Heart left ventricle (tissue), 16 donors: Measurements from ENCODE around the gene C2orf81. TPM values are rescaled to one million over a fixed set of nuclear protein-coding genes. Genes with fewer than 3 reads are reported as not detected.

ENCODE experiments used
- ATAC-seq, 4 donors: fragments of 200-7000 bp; cut with Tn5 transposase; one replicate each; pipeline ENCODE4 v1.9.1; 2020 to 2022; ENCODE audit warnings: moderate library complexity in 4 of 4, mild to moderate bottlenecking in 3 of 4, moderate number of reproducible peaks in 1 of 4
- DNase-seq, 5 donors: peaks; one replicate each; pipeline ENCODE4 v3.0.0-alpha.2; 2020
- H3K27ac ChIP-seq, 12 donors: fragments of 200-600 bp; sonication (generic) in 4 of 12; one replicate each; pipeline versions ENCODE4 v1.5.0 to v1.8.0; 2016 to 2022; ENCODE audit warnings: mild to moderate bottlenecking in 2 of 12
- H3K27me3 ChIP-seq, 9 donors: fragments of 200-600 bp; sonication (generic) in 2 of 9; one replicate each; pipeline versions ENCODE4 v1.5.1 to v1.8.0; 2016 to 2022; ENCODE audit warnings: mild to moderate bottlenecking in 3 of 9
- H3K36me3 ChIP-seq, 9 donors: fragments of 200-600 bp; sonication (generic) in 2 of 9; one replicate each; pipeline versions ENCODE4 v1.5.0 to v1.8.0; 2018 to 2022; ENCODE audit warnings: mild to moderate bottlenecking in 2 of 9
- H3K4me1 ChIP-seq, 12 donors: fragments of 200-600 bp; sonication (generic) in 4 of 12; one replicate each; pipeline versions ENCODE4 v1.5.0 to v1.8.0; 2016 to 2022; ENCODE audit warnings: mild to moderate bottlenecking in 3 of 12
- H3K4me3 ChIP-seq, 12 donors: fragments of 200-600 bp; sonication (generic) in 4 of 12; one replicate each; pipeline versions ENCODE4 v1.5.0 to v1.8.0; 2017 to 2022; ENCODE audit warnings: mild to moderate bottlenecking in 9 of 12, moderate library complexity in 4 of 12
- H3K9me3 ChIP-seq, 12 donors: fragments of 200-600 bp; sonication (generic) in 4 of 12; one replicate each; pipeline versions ENCODE4 v1.5.0 to v1.8.0; 2016 to 2022; ENCODE audit warnings: mild to moderate bottlenecking in 1 of 12
- CTCF ChIP-seq, 12 donors: fragments of 200-600 bp; sonication (generic) in 4 of 12; IDR thresholded peaks; one replicate each; pipeline versions ENCODE4 v1.5.0 to v1.8.0; 2018 to 2022; ENCODE audit warnings: antibody characterized with exemption in 12 of 12, mild to moderate bottlenecking in 5 of 12
- POLR2A ChIP-seq, 2 donors: fragments of 450-650 bp; IDR thresholded peaks; one replicate each; pipeline ENCODE4 v1.6.1; 2017; ENCODE audit warnings: antibody characterized with exemption in 2 of 2, mild to moderate bottlenecking in 2 of 2, moderate library complexity in 2 of 2
- WGBS, 4 donors: extraction: QIAGEN DNeasy Blood & Tissue Kit in 2 of 4; methylation state at CpG; one replicate each; pipeline versions ENCODE4 v1.1.5 to v1.1.7; 2013 to 2018; 5-methylcytosine and 5-hydroxymethylcytosine counted together
- intact Hi-C, 10 donors: fragments of 100-400 bp; cut with DNase I; formaldehyde crosslinking; loops; one replicate each; pipeline versions ENCODE4 v1.11.1 to v1.14.2; 2022
- polyA plus RNA-seq, 2 donors: library from polyadenylated mRNA; stranded (reverse); fragments of 200-250 nt; gene quantifications; one replicate each; pipeline ENCODE4 v1.2.3, GENCODE V29; 2013
- total RNA-seq, 9 donors: library from RNA; depleted of rRNA in 2 of 9; stranded (reverse); fragments of >200 nt in 2 of 9; fragmentation: NEBNext Ultra II Directional in 3 of 9; extraction: Animal tissue kit (Norgen Biotek cat#: 25700) in 3 of 9; gene quantifications; one replicate each; pipeline versions ENCODE4 v1.1.0 to v1.2.4, GENCODE V29; 2016 to 2023
- donor health status: ischemic (EF 13 %, LVEDD 7.1; RV severe dilation, severe dysfunction).
- donor health status: healthy with polysubstance abuse.
- donor health status: DM: no; HTN: yes; CAD: no.
- donor health status: DM: no; HTN: no; CAD: no.
- donor health status: ischemic (EF 25% LVEDD 6.9; RV normal size, moderate dysfunction).
- donor health status: ischemic (EF 25% LVEDD 5.7; RV mildly dilated, moderate dysfunction).
- donor health status: healthy.
- donor health status: DM: yes; HTN: yes; CAD: no.
- donor health status: ischemic (EF 35%, LVEDD 5.7; RV mildly dilated, moderate dysfunction).
- donor health status: nonischemic (EF 11% LVEDD 7.7; RV severe dilation, severe dysfunction).
- donor health status: DM: yes; HTN: yes; CAD: no.
- donor health status: PGD.
- donor health status: ischemic (EF 29% LVEDD 5.4; RV normal size, mild dysfunction).
- donor health status: nonischemic (EF 23%, LVEDD 6.1; RV moderate dilation, normal function).

C2orf81 gene
- total and polyA plus RNA-seq, 11 donors, result 0.48 to 2.3 (median 0.86) TPM

GRCh38 chr2:74371421-74371820, 50.0 kb downstream of the C2orf81 start:
- ATAC-seq (no peak), DNase-seq (no peak)
- Histone ChIP-seq H3K27ac (no peak overlapping the region), H3K4me1 (peaks cover 4 to 38% (median 27%) of the 10 kb centered on the region in 12 donors), H3K27me3 (no peaks in the 10 kb centered on the region), H3K36me3 (peaks cover 13 to 78% (median 59%) of the 10 kb centered on the region in 9 donors), H3K9me3 (no peaks in the 10 kb centered on the region), H3K4me3 (no peak overlapping the region)
- intact Hi-C loops, result no loop called here
- 97 to 100% (median 98%) methylated on average over 9 of the region's 9 CpGs for WGBS, 4 donors
- TF ChIP-seq CTCF (IDR thresholded peaks at IDR 0.05) (no peak), POLR2A (IDR thresholded peaks at IDR 0.05) (no peak)

- DNase-seq (no peak), ATAC-seq (no peak)
- Histone ChIP-seq H3K27ac (no peak overlapping the region), H3K27me3 (no peaks in the 10 kb centered on the region), H3K4me1 (peaks cover 4 to 39% (median 26%) of the 10 kb centered on the region in 12 donors), H3K9me3 (no peaks in the 10 kb centered on the region), H3K4me3 (no peak overlapping the region), H3K36me3 (peaks cover 13 to 79% (median 66%) of the 10 kb centered on the region in 9 donors)
- WGBS, 4 donors, result 96 to 99% (median 97%) methylated on average over 7 of the region's 7 CpGs
- TF ChIP-seq CTCF (IDR thresholded peaks at IDR 0.05) (no peak), POLR2A (IDR thresholded peaks at IDR 0.05) (no peak)
- intact Hi-C loops, result no loop called here
Measured at GRCh38 chr2:74369976-74370375, 51.4 kb downstream of the C2orf81 start.

- 93 to 100% (median 95%) methylated on average over 3 to 5 of the region's 5 CpGs for WGBS, 4 donors
- Histone ChIP-seq H3K27ac (no peak overlapping the region), H3K36me3 (peaks cover 13 to 94% (median 81%) of the 10 kb centered on the region in 9 donors), H3K27me3 (no peaks in the 10 kb centered on the region), H3K4me3 (no peak overlapping the region), H3K9me3 (no peaks in the 10 kb centered on the region), H3K4me1 (peaks cover 4 to 40% (median 15%) of the 10 kb centered on the region in 12 donors)
- ATAC-seq, result no peak
- intact Hi-C loops, result no loop called here
- DNase-seq, result no peak
- TF ChIP-seq CTCF (IDR thresholded peaks at IDR 0.05) (no peak), POLR2A (IDR thresholded peaks at IDR 0.05) (no peak)
Measured at GRCh38 chr2:74368499-74368898, 52.9 kb downstream of the C2orf81 start.

GRCh38 chr2:74367789-74368188, 53.6 kb downstream of the C2orf81 start:
- Histone ChIP-seq H3K4me1 (peaks cover 2 to 32% (median 9%) of the 10 kb centered on the region in 12 donors), H3K9me3 (no peaks in the 10 kb centered on the region), H3K27ac (no peak overlapping the region), H3K4me3 (no peak overlapping the region), H3K27me3 (no peaks in the 10 kb centered on the region), H3K36me3 (peaks cover 13 to 100% (median 88%) of the 10 kb centered on the region in 9 donors)
- 92 to 98% (median 96%) methylated on average over 4 to 7 of the region's 7 CpGs for WGBS, 4 donors
- TF ChIP-seq CTCF (IDR thresholded peaks at IDR 0.05), result no peak
- TF ChIP-seq POLR2A (IDR thresholded peaks at IDR 0.05), result no peak
- intact Hi-C loops, result no loop called here
- ATAC-seq (no peak), DNase-seq (no peak)
